Ureter (tissue), 1 donor: ENCODE data around the gene BRINP3. TPM values are rescaled to one million over a fixed set of nuclear protein-coding genes. Genes with fewer than 3 reads are reported as not detected.

Experiments
- DNase-seq: peaks from one replicate; pipeline ENCODE4 v3.0.0-alpha.2; 2020; ENCODE audit warnings: low spot score
- total RNA-seq: library from RNA; stranded (reverse); gene quantifications from one replicate; pipeline ENCODE4 v1.2.4, GENCODE V29; 2023
- donor health status: DM: yes; HTN: yes; CAD: no.

Gene BRINP3
- total RNA-seq, 1 donor from 2014 or later: not detected

- DNase-seq: no peak
Observed at GRCh38 chr1:190104961-190105360, 372.7 kb downstream of the BRINP3 start.

- DNase-seq: no peak
Observed at GRCh38 chr1:190102757-190103326, 374.8 kb downstream of the BRINP3 start.

DNA sequence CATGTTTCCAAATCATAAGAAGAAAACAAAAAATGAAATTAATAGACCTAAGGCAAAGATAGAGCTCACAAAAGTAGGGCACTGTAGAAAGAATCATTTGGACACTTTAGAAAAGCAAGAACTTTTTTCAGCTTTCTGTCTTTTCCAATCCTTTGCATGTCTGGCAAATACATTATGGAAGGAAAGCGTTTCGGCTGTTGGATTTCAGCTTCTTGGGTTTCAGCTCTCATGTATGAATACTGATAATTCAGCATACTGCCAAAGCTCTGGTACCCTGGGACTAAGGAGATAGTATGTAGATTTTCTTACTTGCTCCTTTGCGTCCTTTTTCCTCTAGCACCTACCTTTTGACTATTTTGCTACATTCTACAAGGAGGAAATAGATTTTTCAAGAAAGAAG, 375.9 kb downstream of the BRINP3 start:
- no peak for DNase-seq

GRCh38 chr1:190098756-190099155, 378.9 kb downstream of the BRINP3 start:
- DNase-seq: no peak

GRCh38 chr1:190098107-190098506, 379.6 kb downstream of the BRINP3 start:
- no peak for DNase-seq

- no peak for DNase-seq
Observed at GRCh38 chr1:190095596-190095995, 382.1 kb downstream of the BRINP3 start.

- no peak for DNase-seq
Observed at GRCh38 chr1:190084552-190084951, 393.1 kb downstream of the BRINP3 start.

- DNase-seq: no peak
Observed at GRCh38 chr1:190068304-190068703, 409.4 kb downstream of the BRINP3 start.

DNA sequence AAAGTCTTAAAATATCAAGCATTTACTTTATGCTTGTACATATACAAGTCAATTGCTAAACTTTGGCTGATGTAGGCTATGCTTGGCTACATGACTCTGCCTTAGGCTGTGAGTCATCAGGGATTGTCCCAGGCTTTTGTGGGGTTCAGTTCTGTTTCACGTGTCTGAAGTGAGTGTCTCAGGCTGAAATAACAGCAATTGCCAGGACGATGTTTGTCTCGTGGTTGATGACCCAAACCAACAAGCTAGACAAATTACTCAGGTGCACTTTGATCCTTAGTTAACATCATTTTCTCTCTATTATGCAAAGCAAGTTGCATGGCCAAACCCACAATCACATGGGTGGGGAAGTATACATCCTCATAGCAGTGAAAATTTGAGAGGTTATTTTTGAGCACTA, 410.1 kb downstream of the BRINP3 start:
- no peak for DNase-seq

- no peak for DNase-seq
Observed at GRCh38 chr1:190066011-190066410, 411.7 kb downstream of the BRINP3 start.

DNA sequence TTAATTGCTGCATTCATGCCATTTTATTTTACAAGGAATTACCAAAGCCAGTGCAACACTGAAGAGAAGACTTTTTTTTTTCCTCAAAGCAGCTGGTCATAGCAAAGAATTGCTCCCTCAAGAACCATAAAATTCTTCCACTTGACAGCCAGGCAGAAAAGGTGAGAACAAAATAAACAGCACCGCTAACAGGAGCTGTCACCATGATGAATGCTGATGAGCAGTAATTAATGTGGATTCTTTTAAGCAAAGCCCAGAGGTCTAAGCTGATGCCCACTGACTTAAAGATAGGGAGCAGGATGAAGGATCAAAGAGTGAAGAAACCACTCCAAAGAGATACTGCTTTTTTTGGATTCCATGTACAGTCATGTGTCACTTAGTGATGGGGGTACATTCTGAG, 428.4 kb downstream of the BRINP3 start:
- no peak for DNase-seq
